Measurements from ENCODE around the gene TMEM114. TPM values are rescaled to one million over a fixed set of nuclear protein-coding genes. Genes with fewer than 3 reads are reported as not detected.
"Not testable (repeated sequence)": the region's sequence is repeated elsewhere in the genome, so short reads cannot be mapped to it uniquely, and the experiment has no call there.

TMEM114 gene
- total RNA-seq, 4 donors from 2014 or later = not detected

GRCh38 chr16:8567355-8568230 lies 22.7 kb downstream of the TMEM114 start:
- 17 to 19% methylated on average over 22 to 23 of the region's 23 CpGs for WGBS, 2 donors
- no peaks in the 10 kb centered on the region for H3K36me3 ChIP-seq

DNA sequence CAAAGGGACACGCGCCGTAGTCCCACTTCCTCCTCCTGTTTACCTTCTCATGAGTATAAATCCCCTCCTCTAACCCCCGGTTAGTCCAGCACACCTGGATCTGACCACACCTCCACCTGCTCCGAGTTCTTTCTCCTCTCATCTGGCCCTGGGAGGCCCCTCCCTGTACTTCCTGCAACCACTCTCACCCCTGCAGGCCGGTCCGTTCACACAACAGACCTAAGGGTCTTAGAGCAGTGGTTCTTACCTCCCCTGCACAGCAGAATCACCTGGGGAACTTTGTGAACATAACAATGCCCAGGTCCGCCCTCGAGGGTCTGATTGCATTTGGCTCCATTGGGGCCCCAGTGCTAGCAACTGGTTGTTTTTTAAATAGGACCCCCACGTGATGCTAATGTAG lies 24.8 kb downstream of the TMEM114 start:
- no peak for DNase-seq (ENCODE audit: low spot score in 2 of 2)
- no peak for TF ChIP-seq POLR2A (IDR thresholded peaks at IDR 0.05)
- no peak for TF ChIP-seq EP300 (IDR thresholded peaks at IDR 0.05)
- no peak for TF ChIP-seq CTCF (IDR thresholded peaks at IDR 0.05)
- Histone ChIP-seq H3K27me3 (peaks cover 0 to 7% of the 10 kb centered on the region in 2 donors), H3K4me3 (no peak overlapping the region), H3K9me3 (no peaks in the 10 kb centered on the region), H3K36me3 (no peaks in the 10 kb centered on the region), H3K4me1 (peaks cover 0 to 15% (median 6%) of the 10 kb centered on the region in 4 donors), H3K27ac (no peak overlapping the region)
- WGBS, 2 donors = 6% methylated on average over 10 of the region's 10 CpGs

More at GRCh38 chr16:8567355-8568230, 22.7 kb downstream of the TMEM114 start:
- Histone ChIP-seq H3K4me3 (no peak overlapping the region), H3K27ac (peak overlapping the region in 2 of 4 donors; percentile 22 to 34), H3K27me3 (peaks cover 0 to 7% of the 10 kb centered on the region in 2 donors), H3K4me1 (peaks cover 0 to 28% (median 13%) of the 10 kb centered on the region in 4 donors), H3K9me3 (no peaks in the 10 kb centered on the region)
- peak; percentile 38 to 64 for DNase-seq (ENCODE audit: low spot score in 2 of 2)
- TF ChIP-seq CTCF (IDR thresholded peaks at IDR 0.05) (peak; percentile 97 to 99 (median 98)), POLR2A (IDR thresholded peaks at IDR 0.05) (no peak), EP300 (IDR thresholded peaks at IDR 0.05) (peak; percentile 13 to 42)

DNA sequence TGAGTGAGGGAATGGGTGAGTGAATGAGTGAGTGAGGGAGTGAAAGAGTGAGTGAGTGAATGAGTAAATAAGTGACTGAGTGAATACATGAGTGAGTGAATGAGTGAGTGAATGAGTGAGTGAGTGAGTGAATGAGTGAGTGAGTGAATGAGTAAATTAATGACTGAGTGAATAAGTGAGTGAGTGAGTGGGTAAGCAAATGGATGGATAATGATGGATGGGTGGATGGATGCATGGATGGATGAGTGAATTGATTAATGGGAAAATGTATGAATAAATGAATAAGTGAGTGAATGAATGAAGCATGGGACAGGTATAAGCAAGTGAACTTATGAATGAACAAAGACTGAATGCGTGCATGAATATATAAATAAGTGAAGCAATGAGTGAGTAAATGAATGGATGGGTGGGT lies 25.4 kb downstream of the TMEM114 start:
- no peaks in the 10 kb centered on the region for H3K9me3 ChIP-seq
- no peak for DNase-seq (ENCODE audit: low spot score in 2 of 2)
- peaks cover 0 to 6% of the 10 kb centered on the region in 2 donors for H3K27me3 ChIP-seq
- no peak for TF ChIP-seq POLR2A (IDR thresholded peaks at IDR 0.05)
- TF ChIP-seq EP300 (IDR thresholded peaks at IDR 0.05) = no peak
- no peak for TF ChIP-seq CTCF (IDR thresholded peaks at IDR 0.05)
- peaks cover 0 to 14% (median 5%) of the 10 kb centered on the region in 4 donors for H3K4me1 ChIP-seq
- no peak overlapping the region for H3K27ac ChIP-seq
- H3K36me3 ChIP-seq = no peaks in the 10 kb centered on the region
- no peak overlapping the region for H3K4me3 ChIP-seq
- WGBS, 2 donors = 74 to 75% methylated on average over 1 of the region's 1 CpG

DNA sequence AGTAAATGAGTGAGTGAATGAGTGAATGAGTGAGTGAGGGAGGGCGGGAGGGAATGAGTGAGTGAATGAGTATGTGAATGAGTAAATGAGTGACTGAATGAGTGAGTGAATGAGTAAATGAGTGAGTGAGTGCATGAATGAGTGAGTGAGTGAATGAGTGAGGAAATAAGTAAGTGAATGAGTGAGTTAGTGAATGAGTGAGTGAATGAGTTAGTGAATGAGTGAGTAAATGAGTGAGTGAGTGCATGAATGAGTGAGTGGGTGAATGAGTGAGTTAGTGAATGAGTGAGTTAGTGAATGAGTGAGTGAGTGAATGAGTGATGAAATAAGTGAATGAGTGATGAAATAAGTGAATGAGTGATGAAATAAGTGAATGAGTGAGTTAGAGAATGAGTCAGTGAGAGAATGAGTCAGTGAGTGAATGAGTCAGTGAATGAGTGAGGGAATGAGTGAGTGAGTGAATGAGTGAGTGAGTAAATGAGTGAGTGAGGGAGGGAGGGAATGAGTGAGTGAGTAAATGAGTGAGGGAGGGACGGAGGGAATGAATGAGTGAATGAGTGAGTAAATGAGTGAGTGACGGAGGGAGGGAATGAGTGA lies 26.3 kb downstream of the TMEM114 start:
- 63 to 72% methylated on average over 3 of the region's 3 CpGs for WGBS, 2 donors
- H3K27ac ChIP-seq; H3K27me3 ChIP-seq; H3K9me3 ChIP-seq; DNase-seq (ENCODE audit: low spot score in 2 of 2); H3K36me3 ChIP-seq; H3K4me1 ChIP-seq; H3K4me3 ChIP-seq: not testable (repeated sequence)

DNA sequence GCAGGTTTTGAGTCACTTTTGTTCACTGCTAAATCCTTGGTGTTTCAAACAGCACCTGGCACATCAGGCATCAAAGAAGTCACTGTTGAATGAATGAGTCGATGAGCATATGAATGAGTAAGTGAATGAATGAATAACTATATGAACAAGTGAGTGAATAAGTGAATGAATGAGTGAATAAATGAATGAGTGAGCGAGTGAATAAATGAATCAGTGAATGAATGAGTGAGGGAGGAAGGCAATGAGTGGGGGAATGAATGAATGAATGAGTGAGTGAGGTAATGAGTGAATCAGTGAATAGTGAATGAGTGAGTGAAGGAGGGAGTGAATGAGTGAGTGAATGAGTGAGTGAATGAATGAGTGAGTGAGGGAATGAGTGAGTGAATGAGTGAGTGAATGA lies 28.8 kb downstream of the TMEM114 start:
- DNase-seq (ENCODE audit: low spot score in 2 of 2) = no peak
- Histone ChIP-seq H3K27ac (no peak overlapping the region), H3K36me3 (no peaks in the 10 kb centered on the region), H3K9me3 (no peaks in the 10 kb centered on the region), H3K4me3 (no peak overlapping the region), H3K4me1 (no peaks in the 10 kb centered on the region), H3K27me3 (no peaks in the 10 kb centered on the region)
- TF ChIP-seq POLR2A (IDR thresholded peaks at IDR 0.05) (no peak), EP300 (IDR thresholded peaks at IDR 0.05) (no peak), CTCF (IDR thresholded peaks at IDR 0.05) (no peak)
- WGBS, 2 donors = 89 to 90% methylated on average over 2 of the region's 2 CpGs
